ENCODE data around the gene PDZD2.

PDZD2 gene

DNA sequence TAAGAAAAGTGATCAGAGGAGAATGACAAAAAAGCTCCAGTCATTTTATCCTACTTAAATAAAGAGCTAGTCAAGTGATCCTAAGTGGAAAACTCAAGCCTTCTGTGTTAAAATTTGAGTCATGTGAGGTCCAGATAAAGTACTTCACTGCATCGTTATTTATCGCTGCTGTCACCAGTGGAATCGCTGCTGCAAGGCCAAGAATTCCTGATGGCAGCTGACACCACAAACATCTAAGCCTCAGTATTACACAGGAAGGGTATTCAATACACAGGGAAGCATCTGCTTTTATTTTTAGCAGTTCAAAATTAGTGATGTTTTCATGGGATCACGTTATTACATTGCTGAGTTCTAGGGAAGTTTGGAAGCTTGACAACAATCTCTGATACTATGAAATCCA is 344.9 kb downstream of the PDZD2 start:
- in situ Hi-C loops (cut with MboI; ENCODE audit: low pct_unique_long_range_greater_than_20kb, low sequenced_read_pairs, unreplicated experiment), result no loop called here
- DNase-seq (ENCODE audit: low spot score), result no peak
- TF ChIP-seq, protein P1, sequence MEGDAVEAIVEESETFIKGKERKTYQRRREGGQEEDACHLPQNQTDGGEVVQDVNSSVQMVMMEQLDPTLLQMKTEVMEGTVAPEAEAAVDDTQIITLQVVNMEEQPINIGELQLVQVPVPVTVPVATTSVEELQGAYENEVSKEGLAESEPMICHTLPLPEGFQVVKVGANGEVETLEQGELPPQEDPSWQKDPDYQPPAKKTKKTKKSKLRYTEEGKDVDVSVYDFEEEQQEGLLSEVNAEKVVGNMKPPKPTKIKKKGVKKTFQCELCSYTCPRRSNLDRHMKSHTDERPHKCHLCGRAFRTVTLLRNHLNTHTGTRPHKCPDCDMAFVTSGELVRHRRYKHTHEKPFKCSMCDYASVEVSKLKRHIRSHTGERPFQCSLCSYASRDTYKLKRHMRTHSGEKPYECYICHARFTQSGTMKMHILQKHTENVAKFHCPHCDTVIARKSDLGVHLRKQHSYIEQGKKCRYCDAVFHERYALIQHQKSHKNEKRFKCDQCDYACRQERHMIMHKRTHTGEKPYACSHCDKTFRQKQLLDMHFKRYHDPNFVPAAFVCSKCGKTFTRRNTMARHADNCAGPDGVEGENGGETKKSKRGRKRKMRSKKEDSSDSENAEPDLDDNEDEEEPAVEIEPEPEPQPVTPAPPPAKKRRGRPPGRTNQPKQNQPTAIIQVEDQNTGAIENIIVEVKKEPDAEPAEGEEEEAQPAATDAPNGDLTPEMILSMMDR (IDR thresholded peaks at IDR 0.05; ENCODE audit: extremely low read depth, insufficient read depth, missing control alignments), result no peak

DNA sequence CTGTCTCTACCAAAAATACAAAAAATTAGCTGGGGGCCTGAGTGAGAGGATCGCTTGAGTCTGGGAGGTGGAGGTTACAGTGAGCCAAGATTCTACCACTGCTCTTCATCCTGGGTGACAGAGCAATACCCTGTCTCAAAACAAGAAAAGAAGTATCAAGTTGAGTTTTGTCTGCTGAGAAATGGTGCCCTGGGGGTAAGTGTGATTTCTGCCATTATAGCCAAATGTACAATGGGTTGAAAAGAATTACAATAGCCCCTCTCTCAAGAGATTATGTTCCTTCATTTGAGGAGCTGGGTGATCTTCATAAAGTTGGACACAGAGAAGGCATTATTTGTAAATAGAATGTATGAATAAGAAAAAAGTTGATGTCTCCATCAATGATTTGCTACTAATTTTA is 345.8 kb downstream of the PDZD2 start:
- TF ChIP-seq, protein P1 (IDR thresholded peaks at IDR 0.05; ENCODE audit: extremely low read depth, insufficient read depth, missing control alignments), result no peak
- DNase-seq (ENCODE audit: low spot score), result no peak
- in situ Hi-C loops (cut with MboI; ENCODE audit: low pct_unique_long_range_greater_than_20kb, low sequenced_read_pairs, unreplicated experiment), result no loop called here

DNA sequence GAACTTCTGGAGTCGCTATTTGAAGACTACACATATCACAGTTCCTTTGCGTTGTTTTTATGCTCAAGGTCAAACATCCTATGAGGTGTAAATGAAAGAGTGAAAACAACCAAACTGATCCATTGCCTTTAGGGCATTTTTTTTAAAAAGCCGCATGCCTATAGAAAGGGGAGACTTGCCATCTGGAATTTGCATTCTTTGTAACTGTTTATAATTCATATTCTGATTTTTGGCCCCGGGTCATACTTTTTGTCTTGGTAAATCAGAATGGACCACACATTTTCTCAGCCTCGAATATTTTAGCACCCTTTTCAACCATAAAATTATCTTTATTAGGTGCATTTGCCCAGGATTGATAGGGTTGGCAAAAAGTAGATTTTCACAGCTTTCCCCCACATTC is 347.2 kb downstream of the PDZD2 start:
- in situ Hi-C loops (cut with MboI; ENCODE audit: low pct_unique_long_range_greater_than_20kb, low sequenced_read_pairs, unreplicated experiment), result no loop called here
- no peak for DNase-seq (ENCODE audit: low spot score)
- TF ChIP-seq, protein P1 (IDR thresholded peaks at IDR 0.05; ENCODE audit: extremely low read depth, insufficient read depth, missing control alignments), result no peak

DNA sequence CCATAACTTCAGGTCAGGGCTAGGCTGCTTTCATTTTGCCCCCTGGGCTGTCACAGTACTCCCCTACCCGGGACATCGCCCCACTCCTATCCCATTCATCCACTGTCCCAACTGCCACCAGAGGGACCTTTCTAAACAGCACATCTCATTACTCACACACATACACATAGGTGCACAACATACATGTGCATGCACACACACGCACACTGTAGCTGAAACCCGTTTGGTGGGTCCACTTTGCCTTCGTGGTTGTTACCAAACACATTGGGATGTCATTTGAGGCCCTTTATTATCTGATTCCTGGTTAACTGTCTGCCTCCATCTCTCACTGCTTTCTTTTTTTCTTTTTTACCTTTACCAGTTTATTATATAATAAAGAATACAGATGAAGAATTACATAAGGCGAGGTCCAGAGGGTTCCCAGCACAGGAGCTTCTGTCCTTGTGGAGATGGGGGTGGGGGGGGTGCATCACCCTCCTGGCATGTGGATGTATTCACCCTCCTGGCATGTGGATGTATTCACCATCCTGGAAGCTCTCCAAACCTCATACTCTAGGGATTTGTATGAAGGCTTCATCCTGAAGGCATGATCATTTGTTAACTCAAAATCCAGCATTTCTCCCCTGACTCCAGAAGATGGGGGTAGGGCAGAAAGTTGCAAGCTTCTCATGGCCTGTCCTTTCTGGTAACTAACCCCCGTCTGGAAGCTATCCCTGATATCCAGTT is 349.2 kb downstream of the PDZD2 start:
- no peak for DNase-seq (ENCODE audit: low spot score)
- TF ChIP-seq, protein P1 (IDR thresholded peaks at IDR 0.05; ENCODE audit: extremely low read depth, insufficient read depth, missing control alignments), result no peak
- in situ Hi-C loops (cut with MboI; ENCODE audit: low pct_unique_long_range_greater_than_20kb, low sequenced_read_pairs, unreplicated experiment), result no loop called here

DNA sequence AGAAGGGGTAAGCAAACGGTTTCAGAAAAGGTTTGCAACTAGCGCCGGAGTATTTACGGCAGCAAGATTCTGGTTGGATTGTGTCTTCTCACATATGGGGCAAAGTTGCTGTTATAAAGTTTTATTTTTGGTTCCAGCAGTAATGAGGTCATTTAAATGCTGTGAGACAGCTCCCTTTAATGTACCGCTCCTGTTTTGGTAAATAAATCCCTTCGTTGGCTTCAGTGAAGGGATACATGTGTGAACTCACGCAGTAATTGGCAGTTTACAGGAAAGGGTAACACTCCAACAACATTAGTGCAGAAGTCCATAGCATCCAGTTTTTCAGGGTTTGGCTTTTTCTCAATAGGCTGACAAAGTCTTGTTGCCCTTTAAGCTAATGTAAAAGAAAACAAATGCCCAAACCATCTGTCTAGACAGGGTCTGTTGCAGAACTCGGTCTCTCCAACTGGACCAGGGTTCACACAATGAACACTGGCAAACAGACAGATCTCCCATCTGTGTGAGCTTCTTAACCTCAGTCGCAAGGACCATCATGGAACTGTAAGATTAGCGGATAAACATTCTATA is 351.2 kb downstream of the PDZD2 start:
- TF ChIP-seq, protein P1 (IDR thresholded peaks at IDR 0.05; ENCODE audit: extremely low read depth, insufficient read depth, missing control alignments), result no peak
- no peak for DNase-seq (ENCODE audit: low spot score)
- in situ Hi-C loops (cut with MboI; ENCODE audit: low pct_unique_long_range_greater_than_20kb, low sequenced_read_pairs, unreplicated experiment), result no loop called here

DNA sequence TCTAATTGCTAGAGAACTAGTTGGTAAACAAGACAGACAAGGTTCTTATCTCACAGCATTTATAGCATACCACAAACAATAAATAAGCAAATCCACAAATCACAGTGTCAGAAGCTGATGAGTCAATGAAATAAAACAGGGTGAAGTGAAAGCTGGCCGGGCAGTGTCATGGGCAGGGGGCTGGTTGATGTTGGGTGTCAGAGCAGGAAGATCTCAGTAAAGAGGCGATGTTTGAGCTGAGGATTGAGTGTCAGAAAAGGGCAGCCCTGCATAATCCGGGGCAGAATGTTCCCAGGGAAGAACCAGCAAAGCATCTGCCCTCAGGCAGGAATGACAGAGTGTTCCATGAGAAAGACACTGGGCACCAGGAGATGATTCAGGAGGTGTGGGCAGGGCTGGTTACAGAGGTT is 351.8 kb downstream of the PDZD2 start:
- no peak for DNase-seq (ENCODE audit: low spot score)
- TF ChIP-seq, protein P1 (IDR thresholded peaks at IDR 0.05; ENCODE audit: extremely low read depth, insufficient read depth, missing control alignments), result no peak
- in situ Hi-C loops (cut with MboI; ENCODE audit: low pct_unique_long_range_greater_than_20kb, low sequenced_read_pairs, unreplicated experiment), result no loop called here

Data from GM13977 (cell line).